Upper lobe of left lung (tissue), 4 donors: ENCODE data around the gene SLC25A21.

Source experiments
- CTCF ChIP-seq, 6 experiments: fragments of 450-650 bp in 4 of 6; fragments of 200-600 bp in 2 of 6; sonication (generic) in 2 of 6; IDR thresholded peaks; one replicate each; pipeline ENCODE4 v1.5.1; 2016 to 2019; ENCODE audit warnings: antibody characterized with exemption in 6 of 6
- EP300 ChIP-seq, 4 donors: sonication (generic); formaldehyde crosslinking; IDR thresholded peaks; one replicate each; pipeline ENCODE4 v1.5.1; 2017; ENCODE audit warnings: antibody characterized with exemption in 4 of 4, control low read depth in 2 of 4
- POLR2A ChIP-seq, 4 donors: fragments of 450-650 bp; IDR thresholded peaks; one replicate each; pipeline ENCODE4 v1.5.1; 2016 to 2017; ENCODE audit warnings: antibody characterized with exemption in 4 of 4, mild to moderate bottlenecking in 2 of 4
- POLR2AphosphoS5 ChIP-seq, 2 donors: sonication (generic); formaldehyde crosslinking; IDR thresholded peaks; one replicate each; pipeline ENCODE4 v1.5.1; 2017; ENCODE audit warnings: antibody characterized with exemption in 2 of 2

GRCh38 chr14:36746872-36747271 lies 425.5 kb downstream of the SLC25A21 start:
- TF ChIP-seq CTCF (IDR thresholded peaks at IDR 0.05), result no peak
- no peak for TF ChIP-seq EP300 (IDR thresholded peaks at IDR 0.05)
- TF ChIP-seq POLR2A (IDR thresholded peaks at IDR 0.05), result no peak
- no peak for TF ChIP-seq POLR2AphosphoS5 (IDR thresholded peaks at IDR 0.05)
